Mesodermal cell (in vitro differentiated cells): ENCODE data around the gene ZIC1.
A peak's percentile ranks its signal among the peaks of the same experiment; 100 is the strongest.

Experiments
- H3K27ac ChIP-seq: 2 replicates; pipeline ENCODE4 v1.7.0; 2013; ENCODE audit warnings: mild to moderate bottlenecking, low read depth, low read length, moderate library complexity; ENCODE audit not compliant: severe bottlenecking
- H3K36me3 ChIP-seq: 2 replicates; pipeline ENCODE4 v1.7.1; 2013; ENCODE audit warnings: mild to moderate bottlenecking, low read length, moderate library complexity; ENCODE audit not compliant: control insufficient read depth, insufficient read depth
- H3K4me1 ChIP-seq: one replicate; pipeline ENCODE4 v1.7.1; 2013; ENCODE audit warnings: mild to moderate bottlenecking, low read length; ENCODE audit not compliant: insufficient read depth, control insufficient read depth, poor library complexity, severe bottlenecking
- H3K4me3 ChIP-seq: 2 replicates; pipeline ENCODE4 v1.7.0; 2013; ENCODE audit warnings: low read length, control low read depth, mild to moderate bottlenecking; ENCODE audit not compliant: insufficient read depth, poor library complexity, severe bottlenecking; ENCODE audit errors: extremely low read depth
- H3K9me3 ChIP-seq: 2 replicates; pipeline ENCODE4 v1.7.1; 2013; ENCODE audit warnings: mild to moderate bottlenecking, low read length, moderate library complexity; ENCODE audit not compliant: control insufficient read depth
- WGBS, 2 experiments: methylation state at CpG; one replicate each; pipeline ENCODE4 v1.1.5; 2013; ENCODE audit warnings: missing lambda C conversion rate in 2 of 2; ENCODE audit not compliant: insufficient coverage in 2 of 2; 5-methylcytosine and 5-hydroxymethylcytosine counted together

ZIC1 gene

GRCh38 chr3:147406028-147406931 lies 2.9 kb upstream of the ZIC1 start, which contains the start of gene ZIC4:
TSS of gene ZIC4 (minus strand) at chr3:147406543. CDS start at chr3:147402797, 3,746 bp downstream.
- Histone ChIP-seq H3K27ac (peak within 1 kb of the TSS; percentile 13), H3K4me3 (no peak within 1 kb of the TSS), H3K4me1 (no peaks in the 10 kb centered on the region), H3K9me3 (no peaks in the 10 kb centered on the region), H3K36me3 (no peaks in the 10 kb centered on the region)
- 3 to 9% methylated on average over 5 to 7 of the region's 25 CpGs for WGBS, 2 experiments

DNA sequence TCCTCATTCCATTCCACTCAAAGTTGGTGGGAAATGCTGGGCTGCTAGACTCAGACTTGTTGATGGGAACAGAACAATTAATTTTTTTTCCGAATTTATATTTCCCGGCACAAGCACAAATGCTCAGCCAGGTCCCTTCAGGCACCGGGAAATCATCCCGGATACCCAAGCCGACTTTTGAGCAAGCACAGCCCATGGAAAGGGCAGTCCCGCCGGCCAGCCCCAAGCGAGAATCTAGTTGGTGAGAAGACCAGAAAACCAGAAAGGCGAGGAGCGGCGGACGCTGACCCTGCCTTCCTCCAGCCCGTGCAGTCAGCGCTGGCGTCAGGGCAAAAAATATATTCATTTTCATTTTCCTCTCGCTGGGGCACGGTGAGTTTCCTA lies 2.1 kb upstream of the ZIC1 start:
- WGBS, 2 experiments, result 2 to 4% methylated on average over 7 to 12 of the region's 17 CpGs
- no peaks in the 10 kb centered on the region for H3K9me3 ChIP-seq
- H3K4me1 ChIP-seq, result no peaks in the 10 kb centered on the region
- H3K36me3 ChIP-seq, result no peaks in the 10 kb centered on the region
- H3K4me3 ChIP-seq, result no peak overlapping the region
- H3K27ac ChIP-seq, result peak overlapping the region; percentile 13

GRCh38 chr3:147407498-147408187 lies 1.5 kb upstream of the ZIC1 start:
- WGBS, 2 experiments, result 0% methylated on average over 14 to 17 of the region's 27 CpGs
- Histone ChIP-seq H3K27ac (peak overlapping the region; percentile 33), H3K4me1 (no peaks in the 10 kb centered on the region), H3K9me3 (no peaks in the 10 kb centered on the region), H3K4me3 (no peak overlapping the region), H3K36me3 (no peaks in the 10 kb centered on the region)

DNA sequence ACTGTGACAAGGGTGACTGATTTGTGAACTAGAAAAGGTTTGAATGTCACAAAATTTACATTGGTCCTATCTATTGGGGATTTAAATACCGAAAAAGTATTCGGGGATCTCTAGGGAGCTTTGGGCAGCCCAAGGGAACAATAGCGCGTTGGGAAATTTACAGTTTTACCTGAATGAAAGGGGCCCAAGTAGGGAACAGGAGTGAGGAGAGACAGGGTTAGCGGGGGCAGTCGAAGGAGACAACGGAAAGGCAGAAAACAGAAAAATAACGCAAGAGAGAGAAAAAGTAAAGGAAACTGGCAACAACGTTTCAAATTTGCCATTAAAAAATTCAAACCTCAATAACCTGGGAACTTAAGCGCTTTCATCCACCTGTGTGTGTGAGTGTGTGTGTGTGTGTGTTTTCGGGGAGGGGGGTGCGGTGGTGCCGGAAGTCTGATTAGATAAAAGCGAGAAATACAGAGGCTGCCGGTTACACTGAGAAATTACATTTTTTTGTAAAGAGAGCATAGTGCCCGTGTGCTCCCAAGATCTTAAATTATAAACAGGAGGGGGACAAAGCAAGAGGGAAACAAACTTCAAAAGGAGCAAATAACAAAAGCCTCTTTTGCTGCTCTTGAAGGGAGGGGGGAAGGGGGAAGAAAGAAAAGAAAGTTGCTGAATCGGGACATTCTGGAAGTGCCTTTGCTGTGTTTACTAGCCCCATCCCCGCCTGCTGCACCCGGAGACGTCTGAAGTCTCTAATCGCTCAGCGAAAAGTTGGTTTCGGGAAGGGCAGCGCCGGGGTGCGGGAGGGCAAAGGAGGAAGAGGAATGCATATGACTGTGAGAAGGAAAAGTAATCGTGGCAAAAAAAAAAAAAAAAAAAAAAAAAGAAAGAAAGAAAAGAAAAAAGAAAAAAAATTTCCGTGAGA lies 721 bp upstream of the ZIC1 start:
- 0 to 1% methylated on average over 12 to 14 of the region's 28 CpGs for WGBS, 2 experiments

GRCh38 chr3:147410116-147410525 lies 956 bp downstream of the ZIC1 start:
- 0 to 1% methylated on average over 49 to 52 of the region's 52 CpGs for WGBS, 2 experiments
- H3K9me3 ChIP-seq, result no peaks in the 10 kb centered on the region
- H3K27ac ChIP-seq, result peak overlapping the region; percentile 48
- no peaks in the 10 kb centered on the region for H3K36me3 ChIP-seq
- peak overlapping the region; percentile 26 for H3K4me3 ChIP-seq
- no peaks in the 10 kb centered on the region for H3K4me1 ChIP-seq

More for the DNA sequence above, 721 bp upstream of the ZIC1 start:
- no peaks in the 10 kb centered on the region for H3K4me1 ChIP-seq
- no peaks in the 10 kb centered on the region for H3K9me3 ChIP-seq
- no peaks in the 10 kb centered on the region for H3K36me3 ChIP-seq
- H3K4me3 ChIP-seq, result peak overlapping the region; percentile 26
- peak overlapping the region; percentile 33 for H3K27ac ChIP-seq

- H3K36me3 ChIP-seq, result no peaks in the 10 kb centered on the region
- H3K4me1 ChIP-seq, result no peaks in the 10 kb centered on the region
- peak overlapping the region; percentile 48 for H3K27ac ChIP-seq
- WGBS, 2 experiments, result 0% methylated on average over 50 to 55 of the region's 61 CpGs
- peak overlapping the region; percentile 26 for H3K4me3 ChIP-seq
- H3K9me3 ChIP-seq, result no peaks in the 10 kb centered on the region
Observed at GRCh38 chr3:147410526-147411237, 1.5 kb downstream of the ZIC1 start.

- H3K4me1 ChIP-seq, result no peaks in the 10 kb centered on the region
- no peaks in the 10 kb centered on the region for H3K36me3 ChIP-seq
- WGBS, 2 experiments, result 0 to 4% methylated on average over 8 to 10 of the region's 14 CpGs
- H3K4me3 ChIP-seq, result peak overlapping the region; percentile 26
- no peaks in the 10 kb centered on the region for H3K9me3 ChIP-seq
- peak overlapping the region; percentile 46 for H3K27ac ChIP-seq
Observed at GRCh38 chr3:147411238-147411814, 2.2 kb downstream of the ZIC1 start.

DNA sequence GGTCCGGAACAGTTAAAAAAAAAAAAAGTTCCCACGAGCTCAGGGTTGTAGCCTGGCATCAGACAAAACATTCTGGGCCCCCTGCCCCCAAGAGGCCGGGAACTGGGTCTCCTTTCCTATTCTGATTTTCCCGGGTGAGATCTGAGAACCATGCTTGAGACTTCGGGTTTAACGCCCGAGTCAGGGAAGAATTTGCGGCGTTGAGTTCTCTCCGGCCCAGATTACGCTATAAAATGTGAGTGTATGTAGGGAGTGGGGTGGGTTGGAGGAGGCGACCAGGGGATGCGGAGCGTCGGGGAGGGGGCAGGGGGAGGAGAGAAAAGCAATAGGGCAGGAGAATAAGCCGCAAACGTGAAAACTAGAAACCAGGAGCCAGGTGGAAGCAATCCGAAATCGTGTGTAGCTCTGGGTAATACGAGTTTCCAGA lies 2.7 kb downstream of the ZIC1 start:
- no peaks in the 10 kb centered on the region for H3K4me1 ChIP-seq
- no peaks in the 10 kb centered on the region for H3K36me3 ChIP-seq
- H3K4me3 ChIP-seq, result peak overlapping the region; percentile 26
- 1% methylated on average over 13 to 17 of the region's 20 CpGs for WGBS, 2 experiments
- H3K9me3 ChIP-seq, result no peaks in the 10 kb centered on the region
- no peak overlapping the region for H3K27ac ChIP-seq

GRCh38 chr3:147412261-147412916 lies 3.2 kb downstream of the ZIC1 start:
- no peaks in the 10 kb centered on the region for H3K4me1 ChIP-seq
- 1% methylated on average over 30 of the region's 32 CpGs for WGBS, 2 experiments
- H3K9me3 ChIP-seq, result no peaks in the 10 kb centered on the region
- H3K36me3 ChIP-seq, result no peaks in the 10 kb centered on the region
- peak overlapping the region; percentile 26 for H3K4me3 ChIP-seq
- H3K27ac ChIP-seq, result no peak overlapping the region
